Thyroid gland (tissue), 4 donors: Measurements from ENCODE around the gene ELOVL3. TPM values are rescaled to one million over a fixed set of nuclear protein-coding genes. Genes with fewer than 3 reads are reported as not detected.

Source experiments
- DNase-seq, 2 donors: peaks; one replicate each; pipeline ENCODE4 v3.0.0-alpha.2; 2019
- H3K27ac ChIP-seq, 3 donors: fragments of 200-600 bp; sonication (generic); 1 replicate in 2 of 3; 2 replicates in 1 of 3; pipeline ENCODE4 v1.5.1; 2016 to 2019; ENCODE audit warnings: mild to moderate bottlenecking in 1 of 3, moderate library complexity in 1 of 3
- H3K27me3 ChIP-seq: fragments of 200-600 bp; sonication (generic); one replicate; pipeline ENCODE4 v1.5.1; 2019
- H3K36me3 ChIP-seq, 2 donors: fragments of 200-600 bp; sonication (generic); one replicate each; pipeline ENCODE4 v1.5.1; 2016 to 2019
- H3K4me1 ChIP-seq, 2 donors: fragments of 200-600 bp; sonication (generic); one replicate each; pipeline ENCODE4 v1.5.1; 2017 to 2019
- H3K4me3 ChIP-seq, 3 donors: fragments of 200-600 bp; sonication (generic); replicated peaks in 1 of 3; 1 replicate in 2 of 3; 2 replicates in 1 of 3; pipeline ENCODE4 v1.5.1; 2016; ENCODE audit warnings: mild to moderate bottlenecking in 1 of 3
- H3K9me3 ChIP-seq: fragments of 200-600 bp; sonication (generic); one replicate; pipeline ENCODE4 v1.5.1; 2017
- POLR2A ChIP-seq, 2 donors: fragments of 450-650 bp; IDR thresholded peaks; one replicate each; pipeline ENCODE4 v1.6.1; 2017; ENCODE audit warnings: antibody characterized with exemption in 2 of 2, mild to moderate bottlenecking in 2 of 2, moderate library complexity in 1 of 2
- WGBS, 2 donors: methylation state at CpG; one replicate each; pipeline ENCODE4 v1.1.5; 2017; 5-methylcytosine and 5-hydroxymethylcytosine counted together
- intact Hi-C: fragments of 100-400 bp; cut with DNase I; formaldehyde crosslinking; loops from one replicate; pipeline ENCODE4 v1.15.1; 2023
- total RNA-seq, 4 donors: library from RNA; depleted of rRNA; stranded (reverse); fragments of >200 nt; gene quantifications; one replicate each; pipeline ENCODE4 v1.2.3, GENCODE V29; 2016
- TF ChIP-seq, protein P1 (sequence below), 6 experiments: fragments of 200-600 bp in 3 of 6; fragments of 450-650 bp in 3 of 6; sonication (generic) in 3 of 6; IDR thresholded peaks; one replicate each; pipeline ENCODE4 v1.5.1; 2016 to 2019; ENCODE audit warnings: antibody characterized with exemption in 6 of 6, mild to moderate bottlenecking in 2 of 6, inconsistent platforms in 1 of 6, moderate library complexity in 1 of 6

ELOVL3 gene
- total RNA-seq, 4 donors from 2014 or later = not detected

DNA sequence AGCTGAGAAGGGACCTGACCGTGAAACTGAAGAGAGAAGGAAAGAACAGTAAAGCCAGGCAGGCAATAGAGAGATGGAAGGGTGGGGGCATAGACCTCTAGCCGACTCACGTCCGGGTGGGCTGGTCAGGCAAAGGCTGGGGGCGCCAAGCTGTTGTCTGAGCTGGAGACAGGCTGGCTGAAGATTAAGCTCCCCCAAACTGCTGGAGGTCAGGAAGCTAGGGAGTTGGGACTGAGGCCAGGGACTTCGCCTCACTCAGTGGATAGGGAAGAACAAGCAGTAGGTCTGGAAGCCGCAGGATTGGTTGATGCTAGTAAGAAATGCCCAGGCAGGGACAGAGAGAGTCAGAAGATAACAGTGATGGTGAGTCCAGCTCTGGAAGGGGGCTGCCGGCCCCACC is 9.9 kb downstream of the ELOVL3 start:
- intact Hi-C loops = loop anchor here (10.0 kb wide), 2 partner anchors 239 to 359 kb away; no protein-coding TSS in a partner anchor
- no peak for TF ChIP-seq POLR2A (IDR thresholded peaks at IDR 0.05)
- TF ChIP-seq, protein P1, sequence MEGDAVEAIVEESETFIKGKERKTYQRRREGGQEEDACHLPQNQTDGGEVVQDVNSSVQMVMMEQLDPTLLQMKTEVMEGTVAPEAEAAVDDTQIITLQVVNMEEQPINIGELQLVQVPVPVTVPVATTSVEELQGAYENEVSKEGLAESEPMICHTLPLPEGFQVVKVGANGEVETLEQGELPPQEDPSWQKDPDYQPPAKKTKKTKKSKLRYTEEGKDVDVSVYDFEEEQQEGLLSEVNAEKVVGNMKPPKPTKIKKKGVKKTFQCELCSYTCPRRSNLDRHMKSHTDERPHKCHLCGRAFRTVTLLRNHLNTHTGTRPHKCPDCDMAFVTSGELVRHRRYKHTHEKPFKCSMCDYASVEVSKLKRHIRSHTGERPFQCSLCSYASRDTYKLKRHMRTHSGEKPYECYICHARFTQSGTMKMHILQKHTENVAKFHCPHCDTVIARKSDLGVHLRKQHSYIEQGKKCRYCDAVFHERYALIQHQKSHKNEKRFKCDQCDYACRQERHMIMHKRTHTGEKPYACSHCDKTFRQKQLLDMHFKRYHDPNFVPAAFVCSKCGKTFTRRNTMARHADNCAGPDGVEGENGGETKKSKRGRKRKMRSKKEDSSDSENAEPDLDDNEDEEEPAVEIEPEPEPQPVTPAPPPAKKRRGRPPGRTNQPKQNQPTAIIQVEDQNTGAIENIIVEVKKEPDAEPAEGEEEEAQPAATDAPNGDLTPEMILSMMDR (IDR thresholded peaks at IDR 0.05) = no peak
- H3K27ac ChIP-seq = no peak overlapping the region
- H3K27me3 ChIP-seq = peaks cover 4% of the 10 kb centered on the region
- 64 to 75% methylated on average over 8 of the region's 8 CpGs for WGBS, 2 donors
- H3K36me3 ChIP-seq = no peaks in the 10 kb centered on the region
- H3K9me3 ChIP-seq = no peaks in the 10 kb centered on the region
- no peak for DNase-seq
- peaks cover 12 to 14% of the 10 kb centered on the region in 2 donors for H3K4me1 ChIP-seq
- H3K4me3 ChIP-seq = no peak overlapping the region

- H3K9me3 ChIP-seq = no peaks in the 10 kb centered on the region
- intact Hi-C loops = loop anchor here (10.0 kb wide), 2 partner anchors 237 to 357 kb away; no protein-coding TSS in a partner anchor
Observed at GRCh38 chr10:102237711-102238252, 11.7 kb downstream of the ELOVL3 start.

GRCh38 chr10:102240467-102241031 is 14.4 kb downstream of the ELOVL3 start:
- no peaks in the 10 kb centered on the region for H3K36me3 ChIP-seq
- TF ChIP-seq, protein P1 (IDR thresholded peaks at IDR 0.05) = no peak
- TF ChIP-seq POLR2A (IDR thresholded peaks at IDR 0.05) = no peak
- H3K4me3 ChIP-seq = peak overlapping the region in 2 of 3 donors; percentile 0 to 57
- no peaks in the 10 kb centered on the region for H3K27me3 ChIP-seq
- intact Hi-C loops = no loop called here
- peaks cover 8 to 20% of the 10 kb centered on the region in 2 donors for H3K4me1 ChIP-seq
- 25 to 35% methylated on average over 16 to 23 of the region's 39 CpGs for WGBS, 2 donors
- no peak overlapping the region for H3K27ac ChIP-seq
- H3K9me3 ChIP-seq = no peaks in the 10 kb centered on the region
- peak in 1 of 2 donors; percentile 18 for DNase-seq

More at GRCh38 chr10:102237711-102238252, 11.7 kb downstream of the ELOVL3 start:
- TF ChIP-seq, protein P1 (IDR thresholded peaks at IDR 0.05) = no peak
- TF ChIP-seq POLR2A (IDR thresholded peaks at IDR 0.05) = no peak
- no peaks in the 10 kb centered on the region for H3K36me3 ChIP-seq
- WGBS, 2 donors = 77 to 83% methylated on average over 4 of the region's 4 CpGs
- H3K27ac ChIP-seq = no peak overlapping the region
- peaks cover 8 to 16% of the 10 kb centered on the region in 2 donors for H3K4me1 ChIP-seq
- no peaks in the 10 kb centered on the region for H3K27me3 ChIP-seq
- no peak for DNase-seq
- H3K4me3 ChIP-seq = no peak overlapping the region

DNA sequence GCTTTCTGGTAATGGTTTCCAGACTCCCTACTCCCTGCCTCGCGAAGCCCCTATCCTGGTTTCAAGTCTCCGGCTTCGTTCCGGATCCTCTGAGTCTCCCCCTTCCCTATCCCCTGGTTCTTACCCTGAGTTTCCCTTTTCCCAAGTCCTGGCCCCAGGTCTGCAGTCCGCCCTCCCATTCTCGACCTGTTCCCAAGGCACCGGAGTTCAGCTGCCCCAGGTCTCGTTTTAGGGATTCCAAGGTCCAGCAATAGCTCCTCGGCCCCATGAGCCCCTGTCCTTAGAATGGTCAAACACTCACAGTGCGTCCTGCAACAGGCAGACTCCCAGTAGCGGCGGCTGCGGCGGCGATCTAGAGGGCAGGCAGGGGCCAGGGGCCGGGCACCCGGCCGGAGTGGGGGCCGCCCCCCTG is 14.9 kb downstream of the ELOVL3 start:
- TF ChIP-seq, protein P1 (IDR thresholded peaks at IDR 0.05) = no peak
- no peak for TF ChIP-seq POLR2A (IDR thresholded peaks at IDR 0.05)
- intact Hi-C loops = no loop called here
- H3K9me3 ChIP-seq = no peaks in the 10 kb centered on the region
- DNase-seq = no peak
- H3K27ac ChIP-seq = no peak overlapping the region
- H3K27me3 ChIP-seq = no peaks in the 10 kb centered on the region
- H3K4me3 ChIP-seq = peak overlapping the region; percentile 0 to 57 (median 34)
- peaks cover 8 to 20% of the 10 kb centered on the region in 2 donors for H3K4me1 ChIP-seq
- H3K36me3 ChIP-seq = no peaks in the 10 kb centered on the region
- WGBS, 2 donors = 3 to 4% methylated on average over 11 of the region's 20 CpGs

DNA sequence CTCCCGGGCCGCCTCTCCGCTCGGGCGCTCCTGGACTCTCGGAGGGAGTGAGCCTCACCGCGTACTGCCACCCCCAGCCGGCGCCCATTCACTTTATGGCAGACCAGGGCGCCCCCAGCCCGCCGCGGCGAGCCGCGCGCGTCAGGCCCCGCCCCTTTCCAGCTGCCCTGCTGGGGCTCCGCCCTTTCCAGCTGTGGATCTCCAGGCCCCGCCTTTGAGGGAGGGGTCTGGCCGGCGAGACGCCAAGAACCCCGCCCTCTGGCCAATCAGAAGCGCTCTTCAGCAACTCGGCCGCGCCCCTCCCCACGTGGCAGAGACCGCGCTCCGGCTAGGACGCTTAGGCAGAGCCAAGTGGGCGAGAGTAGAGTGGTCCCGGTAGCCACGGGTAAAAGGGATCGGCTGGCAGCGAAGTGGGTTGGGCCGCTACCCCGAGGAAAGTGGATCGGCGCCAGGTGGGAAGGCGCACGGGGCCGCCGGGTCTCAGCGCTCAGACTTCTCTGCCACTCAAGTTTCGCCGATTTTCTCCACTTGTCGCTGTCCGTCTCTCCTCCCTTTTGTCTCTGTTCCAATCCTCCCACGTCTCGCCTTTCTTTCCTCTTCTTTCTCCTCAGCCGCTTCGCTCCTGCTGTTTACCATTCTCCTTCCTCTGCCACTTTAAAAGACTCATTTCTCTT is 15.5 kb downstream of the ELOVL3 start, which contains the start of gene PITX3:
PITX3 (minus strand) TSS at position 69 of the 674 bp plus-strand sequence. CDS start 9,432 bp downstream, outside the sequence.
- no peak within 1 kb of the TSS for H3K27ac ChIP-seq
- H3K36me3 ChIP-seq = no peaks in the 10 kb centered on the region
- no peaks in the 10 kb centered on the region for H3K27me3 ChIP-seq
- peak in 1 of 2 donors; percentile 17 for TF ChIP-seq POLR2A (IDR thresholded peaks at IDR 0.05)
- TF ChIP-seq, protein P1 (IDR thresholded peaks at IDR 0.05) = no peak
- intact Hi-C loops = no loop called here
- H3K4me3 ChIP-seq = peak within 1 kb of the TSS; percentile 0 to 57 (median 34)
- H3K4me1 ChIP-seq = peaks cover 14 to 25% of the 10 kb centered on the region in 2 donors
- no peaks in the 10 kb centered on the region for H3K9me3 ChIP-seq
- DNase-seq = peak; percentile 82 to 87
- 3% methylated on average over 29 to 35 of the region's 57 CpGs for WGBS, 2 donors
